Nucleus accumbens (tissue), 56 donors: ENCODE results near the gene COLQ.
A peak's percentile ranks its signal among the peaks of the same experiment; 100 is the strongest.
"Not testable (repeated sequence)": the region's sequence is repeated elsewhere in the genome, so short reads cannot be mapped to it uniquely, and the experiment has no call there.

Experiments
- DNase-seq, 56 donors: peaks; one replicate each; lab custom pipeline; 2025; lab: John Stamatoyannopoulos, UW

The COLQ gene

GRCh38 chr3:15434756-15435155, 86.8 kb downstream of the COLQ start:
- no peak for DNase-seq

GRCh38 chr3:15433531-15433930, 88.0 kb downstream of the COLQ start:
- DNase-seq, result no peak

GRCh38 chr3:15431256-15431837, 90.2 kb downstream of the COLQ start:
- DNase-seq, result no peak

GRCh38 chr3:15430624-15431023, 90.9 kb downstream of the COLQ start:
- DNase-seq, result no peak

GRCh38 chr3:15429080-15429479, 92.4 kb downstream of the COLQ start:
- DNase-seq, result no peak

- DNase-seq, result peak in 3 of 56 donors; percentile 8 to 40 (median 25)
Measured at GRCh38 chr3:15428539-15428938, 93.0 kb downstream of the COLQ start.

- DNase-seq, result no peak
Measured at GRCh38 chr3:15427981-15428380, 93.5 kb downstream of the COLQ start.

GRCh38 chr3:15427182-15427880, 94.2 kb downstream of the COLQ start, which contains the start of the genes EAF1 and METTL6:
Gene EAF1 (plus strand): TSS chr3:15427598. CDS start chr3:15427780, 182 bp downstream.
Gene METTL6 (minus strand): TSS chr3:15427544. CDS start chr3:15426511, 1,033 bp downstream.
- peak; percentile 11 to 93 (median 74) for DNase-seq

- DNase-seq, result no peak
Measured at GRCh38 chr3:15426579-15427118, 94.9 kb downstream of the COLQ start.

GRCh38 chr3:15420871-15421270, 100.6 kb downstream of the COLQ start:
- no peak for DNase-seq

GRCh38 chr3:15410966-15411365, 110.5 kb downstream of the COLQ start:
- DNase-seq, result not testable (repeated sequence)

- no peak for DNase-seq
Measured at GRCh38 chr3:15409774-15410173, 111.7 kb downstream of the COLQ start.

GRCh38 chr3:15409239-15409638, 112.3 kb downstream of the COLQ start:
- no peak for DNase-seq

- no peak for DNase-seq
Measured at GRCh38 chr3:15405448-15406050, 116.0 kb downstream of the COLQ start.

GRCh38 chr3:15404767-15405166, 116.7 kb downstream of the COLQ start:
- DNase-seq, result no peak

GRCh38 chr3:15403965-15404364, 117.5 kb downstream of the COLQ start:
- DNase-seq, result no peak

GRCh38 chr3:15403495-15403894, 118.0 kb downstream of the COLQ start:
- no peak for DNase-seq

- peak in 2 of 56 donors; percentile 7 to 9 for DNase-seq
Measured at GRCh38 chr3:15401936-15402335, 119.6 kb downstream of the COLQ start.
